ENCODE results near the gene PLCL2. TPM values are rescaled to one million over a fixed set of nuclear protein-coding genes. Genes with fewer than 3 reads are reported as not detected.

PLCL2 gene
- total and polyA plus RNA-seq, 7 donors = 8.0 to 12.6 (median 11.6) TPM

DNA sequence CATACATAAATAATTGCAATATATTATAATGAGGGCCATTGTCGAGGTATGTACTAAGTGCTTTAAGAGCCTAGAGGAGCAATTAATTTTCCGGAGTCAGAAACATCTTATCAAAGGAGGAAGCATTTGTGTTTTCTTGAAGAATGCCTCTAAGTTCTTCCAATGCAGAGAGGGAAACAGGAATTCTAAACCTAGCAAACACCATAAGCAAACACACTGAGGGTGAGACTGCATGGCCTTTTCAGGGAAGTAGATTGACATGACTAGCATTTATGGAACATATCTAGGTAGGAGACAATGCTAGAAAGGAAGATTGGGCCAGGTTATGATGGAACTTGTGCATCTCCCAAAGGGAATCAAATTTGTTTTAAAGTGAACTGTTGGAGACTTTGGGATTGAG is 7.2 kb upstream of the PLCL2 start:
- intact Hi-C loops (cut with DNase I) = no loop called here
- Histone ChIP-seq H3K27me3 (no peaks in the 10 kb centered on the region), H3K36me3 (no peaks in the 10 kb centered on the region), H3K9me3 (no peaks in the 10 kb centered on the region), H3K4me3 (no peak overlapping the region), H3K4me1 (peaks cover 0 to 6% (median 0%) of the 10 kb centered on the region in 4 donors), H3K27ac (no peak overlapping the region)
- WGBS, 2 donors = 29 to 66% methylated on average over 2 of the region's 2 CpGs
- DNase-seq = no peak
- no peak for TF ChIP-seq POLR2A (IDR thresholded peaks at IDR 0.05)
- no peak for TF ChIP-seq POLR2AphosphoS5 (IDR thresholded peaks at IDR 0.05)
- no peak for TF ChIP-seq EP300 (IDR thresholded peaks at IDR 0.05)
- TF ChIP-seq, protein P1, sequence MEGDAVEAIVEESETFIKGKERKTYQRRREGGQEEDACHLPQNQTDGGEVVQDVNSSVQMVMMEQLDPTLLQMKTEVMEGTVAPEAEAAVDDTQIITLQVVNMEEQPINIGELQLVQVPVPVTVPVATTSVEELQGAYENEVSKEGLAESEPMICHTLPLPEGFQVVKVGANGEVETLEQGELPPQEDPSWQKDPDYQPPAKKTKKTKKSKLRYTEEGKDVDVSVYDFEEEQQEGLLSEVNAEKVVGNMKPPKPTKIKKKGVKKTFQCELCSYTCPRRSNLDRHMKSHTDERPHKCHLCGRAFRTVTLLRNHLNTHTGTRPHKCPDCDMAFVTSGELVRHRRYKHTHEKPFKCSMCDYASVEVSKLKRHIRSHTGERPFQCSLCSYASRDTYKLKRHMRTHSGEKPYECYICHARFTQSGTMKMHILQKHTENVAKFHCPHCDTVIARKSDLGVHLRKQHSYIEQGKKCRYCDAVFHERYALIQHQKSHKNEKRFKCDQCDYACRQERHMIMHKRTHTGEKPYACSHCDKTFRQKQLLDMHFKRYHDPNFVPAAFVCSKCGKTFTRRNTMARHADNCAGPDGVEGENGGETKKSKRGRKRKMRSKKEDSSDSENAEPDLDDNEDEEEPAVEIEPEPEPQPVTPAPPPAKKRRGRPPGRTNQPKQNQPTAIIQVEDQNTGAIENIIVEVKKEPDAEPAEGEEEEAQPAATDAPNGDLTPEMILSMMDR (IDR thresholded peaks at IDR 0.05) = no peak

DNA sequence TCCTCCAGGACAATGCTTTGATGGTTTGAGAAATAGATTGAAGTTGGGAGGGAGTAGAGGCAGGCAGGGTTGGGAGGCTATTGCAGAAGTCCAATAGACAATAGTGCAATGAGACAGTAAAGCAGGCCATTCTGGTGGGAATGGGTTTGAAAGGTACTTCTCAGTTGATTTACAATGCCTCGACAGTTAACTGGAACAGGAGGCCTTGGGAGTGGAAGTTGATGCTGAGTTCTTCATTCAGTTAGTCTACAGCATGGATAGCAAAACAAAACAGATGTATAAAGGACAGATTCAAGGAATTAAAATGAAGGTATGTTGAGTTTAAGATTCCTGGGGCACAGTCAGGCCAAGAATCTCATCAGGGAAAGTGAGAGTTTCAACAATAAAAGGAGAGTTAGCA is 6.8 kb upstream of the PLCL2 start:
- intact Hi-C loops (cut with DNase I) = no loop called here
- Histone ChIP-seq H3K27ac (no peak overlapping the region), H3K4me1 (peaks cover 0 to 8% (median 0%) of the 10 kb centered on the region in 4 donors), H3K27me3 (no peaks in the 10 kb centered on the region), H3K4me3 (no peak overlapping the region), H3K36me3 (no peaks in the 10 kb centered on the region), H3K9me3 (no peaks in the 10 kb centered on the region)
- no peak for DNase-seq
- 94 to 97% methylated on average over 1 of the region's 1 CpG for WGBS, 2 donors
- TF ChIP-seq EP300 (IDR thresholded peaks at IDR 0.05) (no peak), POLR2AphosphoS5 (IDR thresholded peaks at IDR 0.05) (no peak), POLR2A (IDR thresholded peaks at IDR 0.05) (no peak)
- TF ChIP-seq, protein P1 (IDR thresholded peaks at IDR 0.05) = no peak

DNA sequence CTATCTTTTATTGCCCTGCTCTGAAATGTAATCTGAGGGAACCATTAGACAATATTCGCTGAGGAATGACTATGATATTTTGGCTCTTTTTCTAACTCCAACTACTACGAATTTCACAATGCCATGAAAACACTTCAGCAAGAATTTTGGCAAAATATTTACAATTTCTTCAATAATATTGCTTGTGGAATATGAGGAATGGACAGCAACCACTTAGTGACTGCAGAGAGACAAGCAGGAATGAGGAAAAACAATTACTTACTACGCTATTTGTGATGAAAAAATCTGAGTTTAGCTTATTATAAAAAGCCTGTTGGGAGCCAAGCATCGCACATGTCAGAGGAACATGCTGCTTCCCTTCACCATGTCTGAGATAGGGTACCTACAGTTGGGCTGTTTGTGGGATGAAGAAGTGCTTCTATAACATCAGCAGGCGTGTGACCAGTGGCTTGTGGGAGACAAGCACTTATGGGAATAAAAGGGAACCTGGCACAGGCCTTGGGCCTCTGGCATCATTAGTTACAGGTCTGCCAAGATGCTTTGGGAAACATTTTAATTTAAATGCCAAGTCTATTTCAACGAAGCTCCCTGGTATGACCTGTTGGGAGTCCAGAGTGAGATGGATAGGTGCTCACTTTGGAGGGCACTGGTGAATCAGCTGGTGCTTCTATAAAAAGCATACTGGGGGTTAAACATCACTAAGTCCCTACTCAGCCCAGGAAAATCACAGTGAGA is 2.7 kb upstream of the PLCL2 start:
- TF ChIP-seq POLR2A (IDR thresholded peaks at IDR 0.05) (no peak), EP300 (IDR thresholded peaks at IDR 0.05) (no peak), POLR2AphosphoS5 (IDR thresholded peaks at IDR 0.05) (no peak)
- TF ChIP-seq, protein P1 (IDR thresholded peaks at IDR 0.05) = no peak
- intact Hi-C loops (cut with DNase I) = loop anchor here (5.0 kb wide), 1 partner anchor 40 kb away; no protein-coding TSS in a partner anchor
- no peak for DNase-seq

DNA sequence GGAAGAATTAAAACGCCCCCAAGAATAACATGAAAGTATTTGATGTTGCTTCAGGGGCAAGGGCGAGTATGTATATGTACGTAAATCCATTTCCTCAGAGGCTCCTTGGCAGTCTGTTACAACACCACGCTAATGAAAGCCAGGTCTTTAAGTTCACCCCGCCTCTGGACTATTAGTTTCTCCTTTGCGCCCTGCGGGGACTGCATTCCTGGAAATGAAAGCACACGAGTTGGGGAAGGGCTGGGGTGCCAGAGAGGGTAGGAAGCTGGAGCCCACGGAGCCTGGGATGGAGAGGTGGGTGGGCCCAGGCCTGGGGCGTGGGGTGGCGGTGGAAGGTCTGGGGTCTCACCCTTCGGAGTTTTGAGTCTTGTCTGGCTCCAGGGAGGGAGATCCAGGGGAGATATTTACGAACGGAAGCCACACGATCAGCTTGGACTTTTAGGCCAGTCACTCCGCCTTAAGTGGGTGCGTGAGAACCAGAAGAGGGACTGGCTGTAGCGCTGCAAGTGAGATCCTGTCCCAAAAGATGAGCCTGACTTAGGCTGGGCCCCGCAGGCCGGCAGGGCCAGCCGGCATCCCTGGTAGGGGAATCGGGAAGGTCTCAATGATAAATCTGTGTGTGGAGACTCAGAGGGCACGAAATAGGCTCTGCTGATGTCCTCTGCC is 1.6 kb upstream of the PLCL2 start:
- TF ChIP-seq POLR2A (IDR thresholded peaks at IDR 0.05) = no peak
- TF ChIP-seq, protein P1 (IDR thresholded peaks at IDR 0.05) = no peak
- no peak for TF ChIP-seq POLR2AphosphoS5 (IDR thresholded peaks at IDR 0.05)
- no peak for TF ChIP-seq EP300 (IDR thresholded peaks at IDR 0.05)
- Histone ChIP-seq H3K36me3 (no peaks in the 10 kb centered on the region), H3K4me3 (peak overlapping the region in 1 of 4 donors; percentile 81), H3K4me1 (peaks cover 0 to 25% (median 11%) of the 10 kb centered on the region in 4 donors), H3K27me3 (no peaks in the 10 kb centered on the region), H3K27ac (peak overlapping the region in 3 of 4 donors; percentile 77 to 88 (median 82)), H3K9me3 (no peaks in the 10 kb centered on the region)
- DNase-seq = no peak
- intact Hi-C loops (cut with DNase I) = loop anchor here (5.0 kb wide), 1 partner anchor 41 kb away; no protein-coding TSS in a partner anchor
- WGBS, 2 donors = 88 to 92% methylated on average over 23 of the region's 23 CpGs

More for the DNA sequence above, 2.7 kb upstream of the PLCL2 start:
- Histone ChIP-seq H3K4me3 (no peak overlapping the region), H3K4me1 (peaks cover 0 to 25% (median 11%) of the 10 kb centered on the region in 4 donors), H3K36me3 (no peaks in the 10 kb centered on the region), H3K27me3 (no peaks in the 10 kb centered on the region), H3K27ac (peak overlapping the region in 1 of 4 donors; percentile 88), H3K9me3 (no peaks in the 10 kb centered on the region)
- WGBS, 2 donors = 87 to 90% methylated on average over 6 of the region's 6 CpGs
